Neural progenitor cell (in vitro differentiated cells): ENCODE data around the gene ITFG1. TPM values are rescaled to one million over a fixed set of nuclear protein-coding genes. Genes with fewer than 3 reads are reported as not detected.

Source experiments
- DNase-seq: peaks from one replicate; pipeline ENCODE4 v3.0.0-alpha.2; 2016; ENCODE audit warnings: low spot score
- H2AFZ ChIP-seq: fragments of 200-600 bp; sonication (generic); replicated peaks from 2 replicates; pipeline ENCODE4 v1.6.1; 2016; ENCODE audit warnings: antibody characterized with exemption
- H3F3A ChIP-seq: fragments of 200-600 bp; sonication (generic); 2 replicates; pipeline ENCODE4 v1.6.1; 2016; ENCODE audit warnings: antibody characterized with exemption, low read depth
- H3K27ac ChIP-seq: fragments of 200-600 bp; sonication (generic); 2 replicates; pipeline ENCODE4 v1.5.1; 2016; ENCODE audit warnings: mild to moderate bottlenecking
- H3K27me3 ChIP-seq: fragments of 200-600 bp; sonication (generic); 2 replicates; pipeline ENCODE4 v1.6.1; 2016; ENCODE audit warnings: mild to moderate bottlenecking, moderate library complexity
- H3K36me3 ChIP-seq: fragments of 200-600 bp; sonication (generic); 2 replicates; pipeline ENCODE4 v1.5.1; 2016
- H3K4me1 ChIP-seq: fragments of 200-600 bp; sonication (generic); 2 replicates; pipeline ENCODE4 v1.6.1; 2016; ENCODE audit warnings: mixed run types
- H3K4me2 ChIP-seq: fragments of 200-600 bp; sonication (generic); 2 replicates; pipeline ENCODE4 v1.6.1; 2016
- H3K4me3 ChIP-seq: fragments of 200-600 bp; sonication (generic); 2 replicates; pipeline ENCODE4 v1.5.1; 2016
- H3K79me2 ChIP-seq: fragments of 200-600 bp; sonication (generic); 2 replicates; pipeline ENCODE4 v1.6.1; 2016; ENCODE audit warnings: low read depth
- H3K9ac ChIP-seq: fragments of 200-600 bp; sonication (generic); 2 replicates; pipeline ENCODE4 v1.6.1; 2016
- H3K9me3 ChIP-seq: fragments of 200-600 bp; sonication (generic); 2 replicates; pipeline ENCODE4 v1.5.1; 2016; ENCODE audit warnings: low read depth
- H4K20me1 ChIP-seq: fragments of 200-600 bp; sonication (generic); 2 replicates; pipeline ENCODE4 v1.6.1; 2016; ENCODE audit warnings: low read depth
- H3K27ac Mint-ChIP-seq: 3 replicates; pipeline ENCODE4 v1.8.0; 2021; ENCODE audit warnings: mixed read lengths
- H3K27me3 Mint-ChIP-seq: 2 replicates; pipeline ENCODE4 v1.8.0; 2022; ENCODE audit warnings: low read depth, mild to moderate bottlenecking, inconsistent platforms, moderate library complexity, mixed read lengths; ENCODE audit not compliant: insufficient read depth
- H3K36me3 Mint-ChIP-seq: 3 replicates; pipeline ENCODE4 v1.8.0; 2021; ENCODE audit warnings: mixed read lengths
- H3K4me1 Mint-ChIP-seq: 3 replicates; pipeline ENCODE4 v1.8.0; 2021; ENCODE audit warnings: mixed read lengths
- H3K4me3 Mint-ChIP-seq: 3 replicates; pipeline ENCODE4 v1.8.0; 2021; ENCODE audit warnings: mild to moderate bottlenecking, moderate library complexity, mixed read lengths
- H3K9me3 Mint-ChIP-seq: 3 replicates; pipeline ENCODE4 v1.8.0; 2020; ENCODE audit warnings: mixed read lengths
- CTCF ChIP-seq: fragments of 200-600 bp; sonication (generic); IDR thresholded peaks from 2 replicates; pipeline ENCODE4 v1.5.1; 2017; ENCODE audit warnings: antibody characterized with exemption, mild to moderate bottlenecking
- EZH2 ChIP-seq: fragments of 200-600 bp; sonication (generic); IDR thresholded peaks from 2 replicates; pipeline ENCODE4 v1.6.1; 2017; ENCODE audit warnings: antibody characterized with exemption, mild to moderate bottlenecking, moderate library complexity
- EZH2phosphoT487 ChIP-seq: fragments of 200-600 bp; sonication (generic); IDR thresholded peaks from 2 replicates; pipeline ENCODE4 v1.6.1; 2017; ENCODE audit warnings: antibody characterized with exemption
- total RNA-seq: library from RNA; depleted of rRNA; stranded (reverse); fragments of >200 nt; gene quantifications from 2 replicates; pipeline ENCODE4 v1.2.3, GENCODE V29; 2015; ENCODE audit warnings: low replicate concordance

Gene ITFG1
- total RNA-seq, 1 donor from 2014 or later, result 61.8 TPM

GRCh38 chr16:47143677-47144558 lies 316.9 kb downstream of the ITFG1 start, which contains the start of gene NETO2:
TSS of gene NETO2 (minus strand) at chr16:47143945. CDS start at chr16:47143612, 333 bp downstream.
- peak; percentile 88 for DNase-seq
- Mint-ChIP-seq H3K4me3 (peak within 1 kb of the TSS; percentile 93), H3K27ac (no peak within 1 kb of the TSS), H3K36me3 (peaks cover 6% of the 10 kb centered on the region), H3K9me3 (no peaks in the 10 kb centered on the region), H3K27me3 (no peaks in the 10 kb centered on the region), H3K4me1 (peaks cover 20% of the 10 kb centered on the region)
- peaks cover 14% of the 10 kb centered on the region for H3F3A ChIP-seq
- H3K27ac ChIP-seq, result no peak within 1 kb of the TSS
- peak within 1 kb of the TSS; percentile 93 for H3K4me2 ChIP-seq
- peak within 1 kb of the TSS; percentile 90 for H3K4me3 ChIP-seq
- H3K4me1 ChIP-seq, result peaks cover 8% of the 10 kb centered on the region
- no peaks in the 10 kb centered on the region for H4K20me1 ChIP-seq
- H3K27me3 ChIP-seq, result peaks cover 38% of the 10 kb centered on the region
- no peaks in the 10 kb centered on the region for H3K36me3 ChIP-seq
- H3K9me3 ChIP-seq, result no peaks in the 10 kb centered on the region
- peak within 1 kb of the TSS; percentile 65 for H3K9ac ChIP-seq
- TF ChIP-seq EZH2phosphoT487 (no peak), CTCF (peak; percentile 67)
- H3K79me2 ChIP-seq, result peaks cover 37% of the 10 kb centered on the region
- peak within 1 kb of the TSS; percentile 98 for H2AFZ ChIP-seq

- Histone ChIP-seq H4K20me1 (no peaks in the 10 kb centered on the region), H3K4me1 (peaks cover 8% of the 10 kb centered on the region), H3K36me3 (no peaks in the 10 kb centered on the region), H2AFZ (peak overlapping the region; percentile 98), H3F3A (peaks cover 14% of the 10 kb centered on the region), H3K27me3 (peaks cover 38% of the 10 kb centered on the region), H3K79me2 (peaks cover 44% of the 10 kb centered on the region), H3K9ac (peak overlapping the region; percentile 65), H3K27ac (no peak overlapping the region), H3K4me3 (peak overlapping the region; percentile 90), H3K4me2 (peak overlapping the region; percentile 93), H3K9me3 (no peaks in the 10 kb centered on the region)
- H3K36me3 Mint-ChIP-seq, result peaks cover 12% of the 10 kb centered on the region
- no peaks in the 10 kb centered on the region for H3K9me3 Mint-ChIP-seq
- DNase-seq, result peak; percentile 89
- peak overlapping the region; percentile 90 for H3K27ac Mint-ChIP-seq
- H3K4me1 Mint-ChIP-seq, result peaks cover 28% of the 10 kb centered on the region
- TF ChIP-seq EZH2phosphoT487, result no peak
- TF ChIP-seq EZH2, result peak; percentile 9
- TF ChIP-seq CTCF, result peak; percentile 76
- no peaks in the 10 kb centered on the region for H3K27me3 Mint-ChIP-seq
- H3K4me3 Mint-ChIP-seq, result peak overlapping the region; percentile 93
Measured at GRCh38 chr16:47142821-47143676, 317.8 kb downstream of the ITFG1 start.

- H3K36me3 Mint-ChIP-seq, result peaks cover 12% of the 10 kb centered on the region
- Histone ChIP-seq H3K4me1 (peaks cover 8% of the 10 kb centered on the region), H4K20me1 (no peaks in the 10 kb centered on the region), H3K36me3 (no peaks in the 10 kb centered on the region), H2AFZ (peak overlapping the region; percentile 98), H3K4me3 (peak overlapping the region; percentile 90), H3K9ac (peak overlapping the region; percentile 9), H3K4me2 (peak overlapping the region; percentile 93), H3K79me2 (peaks cover 49% of the 10 kb centered on the region), H3K9me3 (no peaks in the 10 kb centered on the region), H3K27me3 (peaks cover 38% of the 10 kb centered on the region), H3F3A (peaks cover 14% of the 10 kb centered on the region), H3K27ac (no peak overlapping the region)
- no peaks in the 10 kb centered on the region for H3K9me3 Mint-ChIP-seq
- peak overlapping the region; percentile 93 for H3K4me3 Mint-ChIP-seq
- DNase-seq, result peak; percentile 10
- TF ChIP-seq EZH2, result no peak
- peak overlapping the region; percentile 90 for H3K27ac Mint-ChIP-seq
- H3K4me1 Mint-ChIP-seq, result peaks cover 28% of the 10 kb centered on the region
- H3K27me3 Mint-ChIP-seq, result no peaks in the 10 kb centered on the region
Measured at GRCh38 chr16:47142486-47142820, 318.4 kb downstream of the ITFG1 start.
